ENCODE results near the gene PBXIP1. TPM values are rescaled to one million over a fixed set of nuclear protein-coding genes. Genes with fewer than 3 reads are reported as not detected.

PBXIP1 gene
- total RNA-seq, 1 donor from 2014 or later = 75.7 TPM

DNA sequence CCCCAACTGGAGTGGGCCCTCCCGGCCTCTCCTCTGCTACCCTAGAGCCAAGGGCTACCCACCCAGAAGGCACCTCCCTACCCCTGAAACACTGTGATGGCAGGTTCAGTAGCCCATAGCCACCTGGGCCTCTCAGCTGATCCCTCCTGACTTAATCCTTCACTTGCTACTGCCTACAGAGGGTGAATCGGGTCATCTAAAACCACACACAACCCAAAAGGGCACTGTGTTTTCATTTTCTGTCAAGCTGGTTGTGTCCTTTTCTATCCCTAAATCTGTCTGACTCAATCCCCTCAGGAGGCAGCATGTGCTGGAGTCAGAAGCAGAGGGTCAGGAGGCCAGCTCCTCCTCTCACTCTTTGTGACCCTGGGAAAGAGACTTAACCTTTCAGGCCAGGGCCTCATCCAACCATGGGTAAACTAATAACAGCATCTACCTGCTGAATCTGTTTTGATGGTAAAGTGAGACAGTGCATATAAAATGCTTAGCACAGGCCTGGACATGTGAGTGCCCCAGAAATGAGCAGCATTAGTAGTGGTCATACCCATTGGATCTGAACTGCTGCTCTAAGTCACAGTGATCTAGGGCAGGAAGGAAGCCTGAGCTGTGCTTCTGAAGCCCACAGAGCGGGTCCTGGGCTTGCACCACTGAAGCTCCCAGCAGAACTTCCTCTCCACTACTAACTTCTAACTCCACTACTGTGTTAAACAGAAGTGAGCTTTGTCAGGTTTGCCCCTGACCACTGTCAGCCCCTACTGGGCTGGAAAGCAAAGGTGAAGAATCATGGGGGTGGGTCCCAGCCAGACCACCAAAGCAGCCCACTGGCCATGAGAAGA lies 30.3 kb downstream of the PBXIP1 start:
- ATAC-seq = no peak
- H3K36me3 ChIP-seq = peaks cover 39% of the 10 kb centered on the region
- intact Hi-C loops (cut with DNase I) = no loop called here

DNA sequence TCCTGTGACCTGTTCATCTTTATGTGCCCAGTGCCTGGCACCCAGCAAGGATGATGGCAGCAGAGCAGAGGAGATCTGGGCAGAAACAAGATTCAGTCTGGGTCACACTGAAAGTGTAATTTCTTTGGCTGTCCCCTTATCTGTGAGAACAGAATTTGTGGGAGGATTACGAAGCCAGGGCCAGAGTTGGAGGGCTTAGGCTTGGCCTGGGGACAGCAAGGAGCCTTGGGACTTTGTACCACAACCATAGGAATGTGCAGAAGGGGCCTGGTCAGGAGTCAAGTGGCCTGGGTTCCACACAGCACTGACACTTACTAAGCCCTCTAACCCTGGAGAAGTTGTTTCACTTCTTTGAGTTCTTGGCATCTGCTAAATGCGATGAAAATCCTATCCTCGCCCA lies 32.2 kb downstream of the PBXIP1 start:
- DNase-seq (no peak), ATAC-seq (peak; percentile 45)
- Histone ChIP-seq H3K27me3 (no peaks in the 10 kb centered on the region), H3K36me3 (peaks cover 39% of the 10 kb centered on the region), H3K9me3 (no peaks in the 10 kb centered on the region), H3K4me1 (no peaks in the 10 kb centered on the region), H3K4me3 (no peak overlapping the region), H3K27ac (no peak overlapping the region)
- TF ChIP-seq CTCF (IDR thresholded peaks at IDR 0.05) = no peak
- intact Hi-C loops (cut with DNase I) = no loop called here

More for the DNA sequence above, 30.3 kb downstream of the PBXIP1 start:
- no peak overlapping the region for H3K4me3 ChIP-seq
- no peak for TF ChIP-seq CTCF (IDR thresholded peaks at IDR 0.05)
- H3K27me3 ChIP-seq = no peaks in the 10 kb centered on the region
- H3K4me1 ChIP-seq = no peaks in the 10 kb centered on the region
- no peaks in the 10 kb centered on the region for H3K9me3 ChIP-seq
- H3K27ac ChIP-seq = no peak overlapping the region
- no peak for DNase-seq

- Histone ChIP-seq H3K4me1 (no peaks in the 10 kb centered on the region), H3K36me3 (no peaks in the 10 kb centered on the region), H3K9me3 (no peaks in the 10 kb centered on the region), H3K27ac (no peak overlapping the region), H3K27me3 (no peaks in the 10 kb centered on the region), H3K4me3 (no peak overlapping the region)
- ATAC-seq (no peak), DNase-seq (no peak)
- intact Hi-C loops (cut with DNase I) = no loop called here
- no peak for TF ChIP-seq CTCF (IDR thresholded peaks at IDR 0.05)
These were observed 42.6 kb downstream of the PBXIP1 start for GRCh38 chr1:154913273-154913672.

DNA sequence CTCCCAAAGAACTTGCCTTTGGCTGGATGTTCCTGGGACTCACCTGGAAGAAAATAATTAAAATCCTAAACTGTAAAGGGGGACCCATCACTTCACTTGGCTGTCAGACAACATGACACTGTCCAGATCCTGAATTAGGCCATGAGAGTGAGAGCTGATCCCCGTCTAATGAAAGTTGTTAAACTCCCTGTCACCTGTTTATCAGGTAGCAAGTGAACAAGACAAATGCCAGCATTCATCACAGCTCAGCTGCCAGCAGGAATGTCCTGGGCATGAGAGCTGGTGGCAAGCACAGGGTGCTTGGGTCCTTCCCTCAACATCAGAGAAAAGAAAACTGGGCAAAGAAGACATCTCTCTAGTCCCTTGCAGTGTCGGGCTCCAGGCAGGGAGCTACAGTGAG lies 43.1 kb downstream of the PBXIP1 start:
- H3K9me3 ChIP-seq = no peaks in the 10 kb centered on the region

DNA sequence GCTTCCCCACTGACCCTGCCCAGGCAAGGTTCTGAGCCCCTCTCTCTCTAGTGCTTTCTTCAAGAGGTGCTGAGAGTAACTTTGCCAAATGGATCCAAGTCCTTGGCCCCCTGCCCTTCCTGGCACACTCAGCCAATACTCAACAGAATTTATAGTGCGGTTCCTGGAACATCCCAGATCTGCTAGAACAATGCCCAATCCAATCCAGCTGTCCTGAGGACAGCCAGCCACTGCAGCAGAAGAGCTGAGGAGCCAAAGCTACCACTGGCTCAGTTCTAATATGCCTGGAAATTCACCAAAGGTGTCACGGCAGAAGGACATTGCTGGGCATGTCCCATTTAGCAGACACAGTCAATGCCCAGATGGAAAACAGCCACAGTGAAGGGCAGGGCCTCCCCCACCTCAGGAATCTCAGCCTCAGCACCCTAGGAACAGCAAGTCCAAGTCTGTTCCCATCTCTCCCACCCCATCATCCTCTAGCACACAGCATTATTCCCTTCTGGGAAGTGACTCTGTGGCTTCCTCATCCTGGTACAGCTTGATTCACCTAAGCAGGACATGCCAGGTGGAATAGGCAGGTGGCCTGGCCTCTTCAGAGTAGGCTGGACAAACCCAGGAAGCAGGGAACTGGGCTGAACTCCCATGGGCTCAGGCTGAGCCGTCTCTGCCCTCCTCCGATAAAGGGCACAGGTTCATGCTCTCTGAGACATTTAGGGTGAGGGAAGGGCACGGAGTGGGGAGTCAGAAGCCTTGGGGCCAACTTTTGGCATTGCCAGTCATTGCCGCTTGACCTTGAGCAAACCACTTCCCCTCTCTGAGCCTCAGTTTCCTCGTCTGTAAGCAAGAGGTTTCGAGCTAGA lies 44.0 kb downstream of the PBXIP1 start:
- Histone ChIP-seq H3K36me3 (no peaks in the 10 kb centered on the region), H3K4me1 (no peaks in the 10 kb centered on the region), H3K27me3 (no peaks in the 10 kb centered on the region), H3K4me3 (no peak overlapping the region), H3K27ac (no peak overlapping the region), H3K9me3 (no peaks in the 10 kb centered on the region)
- no peak for TF ChIP-seq CTCF (IDR thresholded peaks at IDR 0.05)
- ATAC-seq = peak; percentile 34
- intact Hi-C loops (cut with DNase I) = no loop called here
- no peak for DNase-seq

More for the DNA sequence above, 43.1 kb downstream of the PBXIP1 start:
- peak; percentile 12 for DNase-seq
- no peak overlapping the region for H3K27ac ChIP-seq
- H3K27me3 ChIP-seq = no peaks in the 10 kb centered on the region
- H3K36me3 ChIP-seq = no peaks in the 10 kb centered on the region
- H3K4me1 ChIP-seq = no peaks in the 10 kb centered on the region
- intact Hi-C loops (cut with DNase I) = no loop called here
- TF ChIP-seq CTCF (IDR thresholded peaks at IDR 0.05) = no peak
- no peak for ATAC-seq
- no peak overlapping the region for H3K4me3 ChIP-seq

All from upper lobe of right lung (tissue), 1 donor.